Astrocyte of the spinal cord (primary cell): ENCODE results near the gene PCDHA5.
"Not testable (repeated sequence)": the region's sequence is repeated elsewhere in the genome, so short reads cannot be mapped to it uniquely, and the experiment has no call there.

Source experiments
- DNase-seq: peaks from one replicate; pipeline ENCODE4 v3.0.0; 2011; ENCODE audit warnings: low read depth, low spot score
- H3K4me3 ChIP-seq: 2 replicates; pipeline ENCODE4 v1.5.1; 2011; ENCODE audit warnings: low read depth, mild to moderate bottlenecking, low read length, moderate library complexity
- in situ Hi-C: cut with HindIII; loops from 2 replicates; pipeline ENCODE4 v1.10.0; 2017; ENCODE audit warnings: low sequenced_read_pairs
- TF ChIP-seq, protein P1 (sequence below): IDR thresholded peaks from 2 replicates; pipeline ENCODE4 v1.5.1; 2012; ENCODE audit warnings: low read depth, mild to moderate bottlenecking, low read length, inconsistent platforms

Gene PCDHA5

DNA sequence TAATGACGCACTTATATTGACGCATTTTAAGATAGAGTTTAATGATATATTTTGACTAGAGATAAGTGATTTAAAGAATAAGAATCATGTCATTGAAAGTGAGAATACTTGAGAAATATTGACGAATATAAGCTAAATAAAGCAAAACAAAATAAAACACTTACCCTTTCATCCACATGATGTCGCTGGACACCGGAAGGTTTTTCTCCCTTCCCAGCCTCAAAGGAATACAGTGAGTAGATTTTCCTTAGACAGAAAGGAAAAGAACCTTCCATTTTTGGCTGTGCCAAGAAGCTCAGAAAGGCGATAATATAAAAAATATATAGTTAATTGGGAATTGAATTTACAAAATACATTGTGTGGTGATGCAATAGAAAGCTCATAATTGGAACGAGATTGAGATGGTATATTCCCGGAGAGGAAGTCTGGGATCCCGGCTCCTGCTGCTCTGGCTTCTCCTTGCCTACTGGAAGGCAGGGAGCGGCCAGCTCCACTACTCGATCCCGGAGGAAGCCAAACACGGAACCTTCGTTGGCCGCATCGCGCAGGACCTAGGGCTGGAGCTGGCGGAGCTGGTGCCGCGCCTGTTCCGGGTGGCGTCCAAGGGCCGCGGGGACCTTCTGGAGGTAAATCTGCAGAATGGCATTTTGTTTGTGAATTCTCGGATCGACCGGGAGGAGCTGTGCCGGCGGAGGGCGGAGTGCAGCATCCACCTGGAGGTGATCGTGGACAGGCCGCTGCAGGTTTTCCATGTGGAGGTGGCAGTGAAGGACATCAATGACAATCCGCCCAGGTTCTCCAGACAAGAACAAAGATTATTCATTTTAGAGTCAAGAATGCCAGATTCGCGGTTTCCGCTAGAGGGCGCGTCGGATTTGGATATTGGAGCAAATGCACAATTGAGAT, at the start of gene PCDHA5:
Gene PCDHA5 (plus strand): TSS at position 239 of the 906 bp plus-strand sequence.
- no peak for DNase-seq
- TF ChIP-seq, protein P1, sequence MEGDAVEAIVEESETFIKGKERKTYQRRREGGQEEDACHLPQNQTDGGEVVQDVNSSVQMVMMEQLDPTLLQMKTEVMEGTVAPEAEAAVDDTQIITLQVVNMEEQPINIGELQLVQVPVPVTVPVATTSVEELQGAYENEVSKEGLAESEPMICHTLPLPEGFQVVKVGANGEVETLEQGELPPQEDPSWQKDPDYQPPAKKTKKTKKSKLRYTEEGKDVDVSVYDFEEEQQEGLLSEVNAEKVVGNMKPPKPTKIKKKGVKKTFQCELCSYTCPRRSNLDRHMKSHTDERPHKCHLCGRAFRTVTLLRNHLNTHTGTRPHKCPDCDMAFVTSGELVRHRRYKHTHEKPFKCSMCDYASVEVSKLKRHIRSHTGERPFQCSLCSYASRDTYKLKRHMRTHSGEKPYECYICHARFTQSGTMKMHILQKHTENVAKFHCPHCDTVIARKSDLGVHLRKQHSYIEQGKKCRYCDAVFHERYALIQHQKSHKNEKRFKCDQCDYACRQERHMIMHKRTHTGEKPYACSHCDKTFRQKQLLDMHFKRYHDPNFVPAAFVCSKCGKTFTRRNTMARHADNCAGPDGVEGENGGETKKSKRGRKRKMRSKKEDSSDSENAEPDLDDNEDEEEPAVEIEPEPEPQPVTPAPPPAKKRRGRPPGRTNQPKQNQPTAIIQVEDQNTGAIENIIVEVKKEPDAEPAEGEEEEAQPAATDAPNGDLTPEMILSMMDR, result peak; percentile 47
- no peak within 1 kb of the TSS for H3K4me3 ChIP-seq
- in situ Hi-C loops, result no loop called here

DNA sequence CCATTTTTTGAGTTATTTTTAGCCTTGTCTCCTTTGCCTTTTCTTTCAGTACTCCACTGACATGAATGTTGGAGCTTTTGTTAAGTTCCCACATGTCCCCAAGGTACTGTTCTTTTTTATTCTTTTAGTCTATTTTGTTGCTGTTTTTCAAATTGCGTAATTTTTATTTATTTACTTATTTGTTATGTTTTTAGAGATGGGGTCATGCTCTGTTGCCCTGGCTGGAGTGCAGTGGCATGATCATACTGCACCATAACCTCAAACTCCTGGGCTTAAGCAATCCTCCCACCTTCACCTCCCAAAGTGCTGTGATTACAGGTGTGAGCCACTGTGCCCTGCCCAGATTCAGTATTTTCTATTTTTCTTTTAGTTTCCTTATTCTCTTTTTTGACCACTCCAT, 40.9 kb upstream of the PCDHA5 start:
- no peak for DNase-seq
- no peak overlapping the region for H3K4me3 ChIP-seq
- in situ Hi-C loops, result no loop called here
- TF ChIP-seq, protein P1, result no peak

DNA sequence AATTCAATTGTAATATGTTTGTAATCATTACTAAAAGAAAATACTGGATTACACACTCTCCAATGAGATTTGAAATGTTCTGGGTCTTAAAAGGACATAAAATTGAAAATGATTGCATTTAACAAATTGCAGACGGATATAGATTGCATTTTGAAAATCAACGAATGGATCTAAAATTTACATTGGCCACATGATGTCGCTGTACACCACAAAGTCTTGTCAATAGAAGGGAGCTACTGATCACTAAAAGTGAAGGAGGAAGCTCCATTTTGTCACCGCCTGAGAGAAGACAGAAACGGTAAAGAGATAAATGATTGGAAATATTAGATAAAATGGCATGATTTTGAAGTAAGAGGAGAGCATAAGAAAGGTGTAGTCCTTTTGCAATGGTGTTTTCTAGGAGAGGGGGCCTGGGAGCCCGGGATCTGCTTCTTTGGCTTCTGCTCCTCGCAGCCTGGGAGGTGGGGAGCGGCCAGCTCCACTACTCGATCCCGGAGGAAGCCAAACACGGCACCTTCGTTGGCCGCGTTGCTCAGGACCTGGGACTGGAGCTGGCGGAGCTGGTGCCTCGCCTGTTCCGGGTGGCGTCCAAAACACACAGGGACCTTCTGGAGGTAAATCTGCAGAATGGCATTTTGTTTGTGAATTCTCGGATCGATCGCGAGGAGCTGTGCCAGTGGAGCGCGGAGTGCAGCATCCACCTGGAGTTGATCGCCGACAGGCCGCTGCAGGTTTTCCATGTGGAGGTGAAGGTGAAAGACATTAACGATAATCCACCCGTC, 35.3 kb upstream of the PCDHA5 start, which contains the start of gene PCDHA1:
Gene PCDHA1 (plus strand): TSS at position 236 of the 782 bp plus-strand sequence.
- in situ Hi-C loops, result no loop called here
- DNase-seq, result no peak
- TF ChIP-seq, protein P1, result no peak
- H3K4me3 ChIP-seq, result no peak within 1 kb of the TSS

DNA sequence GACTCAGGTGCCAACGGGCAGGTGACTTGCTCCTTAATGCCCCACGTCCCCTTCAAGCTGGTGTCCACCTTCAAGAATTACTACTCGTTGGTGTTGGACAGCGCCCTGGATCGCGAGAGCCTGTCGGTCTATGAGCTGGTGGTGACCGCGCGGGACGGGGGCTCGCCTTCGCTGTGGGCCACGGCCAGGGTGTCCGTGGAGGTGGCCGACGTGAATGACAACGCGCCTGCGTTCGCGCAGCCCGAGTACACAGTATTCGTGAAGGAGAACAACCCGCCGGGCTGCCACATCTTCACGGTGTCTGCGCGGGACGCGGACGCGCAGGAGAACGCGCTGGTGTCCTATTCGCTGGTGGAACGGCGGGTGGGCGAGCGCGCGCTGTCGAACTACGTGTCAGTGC, 34.0 kb upstream of the PCDHA5 start:
- DNase-seq, in situ Hi-C loops, H3K4me3 ChIP-seq: not testable (repeated sequence)

DNA sequence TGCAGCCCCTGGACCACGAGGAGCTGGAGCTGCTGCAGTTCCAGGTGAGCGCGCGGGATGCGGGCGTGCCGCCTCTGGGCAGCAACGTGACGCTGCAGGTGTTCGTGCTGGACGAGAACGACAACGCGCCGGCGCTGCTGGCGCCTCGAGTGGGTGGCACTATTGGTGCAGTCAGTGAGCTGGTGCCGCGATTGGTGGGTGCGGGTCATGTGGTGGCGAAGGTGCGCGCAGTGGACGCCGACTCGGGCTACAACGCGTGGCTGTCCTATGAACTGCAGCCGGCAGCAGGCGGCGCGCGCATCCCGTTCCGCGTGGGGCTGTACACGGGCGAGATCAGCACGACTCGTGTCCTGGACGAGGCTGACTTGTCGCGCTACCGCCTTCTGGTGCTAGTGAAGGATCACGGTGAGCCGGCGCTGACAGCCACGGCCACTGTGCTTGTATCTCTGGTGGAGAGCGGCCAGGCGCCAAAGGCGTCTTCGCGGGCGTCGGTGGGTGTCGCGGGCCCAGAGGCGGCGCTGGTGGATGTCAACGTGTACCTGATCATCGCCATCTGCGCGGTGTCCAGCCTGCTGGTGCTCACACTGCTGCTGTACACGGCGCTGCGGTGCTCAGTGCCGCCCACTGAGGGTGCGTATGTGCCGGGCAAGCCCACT, 33.4 kb upstream of the PCDHA5 start:
- H3K4me3 ChIP-seq, in situ Hi-C loops, DNase-seq: not testable (repeated sequence)

DNA sequence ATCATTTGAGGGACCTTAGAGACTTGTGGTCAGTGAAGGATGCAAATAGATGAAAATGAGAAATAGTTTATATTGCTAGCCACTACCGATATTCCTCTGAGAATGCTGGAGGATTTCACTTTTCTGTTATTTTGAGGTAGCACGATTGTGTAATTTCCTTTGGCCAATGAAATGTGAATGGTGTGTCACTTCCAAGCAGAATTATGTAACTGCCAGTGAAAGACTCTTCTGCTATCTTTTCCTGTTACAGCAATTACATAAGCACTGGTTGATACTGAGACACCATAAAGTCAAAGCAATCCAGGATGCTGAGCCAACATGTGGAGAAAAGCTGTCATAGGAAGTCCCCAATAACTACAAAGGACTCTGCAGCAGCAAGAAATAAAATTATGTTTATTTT, 30.3 kb upstream of the PCDHA5 start:
- in situ Hi-C loops, result no loop called here
- no peak for DNase-seq
- H3K4me3 ChIP-seq, result no peak overlapping the region
- TF ChIP-seq, protein P1, result no peak

DNA sequence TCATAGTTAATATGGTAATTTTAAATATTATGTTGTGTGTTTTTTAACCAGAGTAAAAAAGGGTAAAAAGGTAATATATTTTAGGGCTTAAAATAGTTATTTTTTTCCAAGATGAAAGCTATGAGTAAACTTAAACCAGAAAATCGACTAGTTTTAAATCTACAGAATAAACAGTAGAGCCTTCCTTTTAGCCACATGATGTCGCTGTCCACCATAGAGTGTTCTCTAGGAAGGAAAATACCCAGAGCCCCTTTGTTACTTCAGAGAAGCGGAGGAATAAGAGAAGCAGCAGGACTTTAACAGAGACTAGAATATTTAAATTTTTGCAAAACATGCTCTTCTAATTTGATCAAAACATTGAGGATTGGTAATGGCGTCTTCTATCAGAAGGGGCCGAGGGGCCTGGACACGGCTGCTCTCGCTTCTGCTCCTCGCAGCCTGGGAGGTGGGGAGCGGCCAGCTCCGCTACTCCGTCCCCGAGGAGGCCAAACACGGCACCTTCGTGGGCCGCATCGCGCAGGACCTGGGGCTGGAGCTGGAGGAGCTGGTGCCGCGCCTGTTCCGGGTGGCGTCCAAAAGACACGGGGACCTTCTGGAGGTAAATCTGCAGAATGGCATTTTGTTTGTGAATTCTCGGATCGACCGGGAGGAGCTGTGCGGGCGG, 26.7 kb upstream of the PCDHA5 start, which contains the start of gene PCDHA2:
Gene PCDHA2 (plus strand): TSS at position 258 of the 664 bp plus-strand sequence.
- TF ChIP-seq, protein P1, result no peak
- no peak within 1 kb of the TSS for H3K4me3 ChIP-seq
- DNase-seq, result no peak
- in situ Hi-C loops, result no loop called here
